Spinal cord (tissue), 10 donors: ENCODE measurements around the gene SLC26A1. TPM values are rescaled to one million over a fixed set of nuclear protein-coding genes. Genes with fewer than 3 reads are reported as not detected.
A peak's percentile ranks its signal among the peaks of the same experiment; 100 is the strongest.

Experiments
- DNase-seq, 6 donors: peaks; one replicate each; pipeline versions ENCODE4 v3.0.0 to v3.0.0-alpha.2; 2013 to 2015; ENCODE audit warnings: low spot score in 6 of 6, low read depth in 4 of 6
- H3K27ac ChIP-seq: one replicate; pipeline ENCODE4 v1.5.1; 2013; ENCODE audit warnings: low read depth, low read length, control low read depth
- H3K27me3 ChIP-seq: one replicate; pipeline ENCODE4 v1.6.1; 2013; ENCODE audit warnings: low read length; ENCODE audit not compliant: control insufficient read depth, insufficient read depth
- H3K36me3 ChIP-seq: one replicate; pipeline ENCODE4 v1.6.1; 2013; ENCODE audit warnings: low read length; ENCODE audit not compliant: control insufficient read depth, insufficient read depth
- H3K4me1 ChIP-seq: one replicate; pipeline ENCODE4 v1.6.1; 2013; ENCODE audit warnings: low read length; ENCODE audit not compliant: control insufficient read depth, insufficient read depth
- H3K4me3 ChIP-seq: one replicate; pipeline ENCODE4 v1.5.1; 2013; ENCODE audit warnings: low read depth, low read length, control low read depth
- H3K9me3 ChIP-seq: one replicate; pipeline ENCODE4 v1.6.1; 2013; ENCODE audit warnings: low read length; ENCODE audit not compliant: control insufficient read depth, insufficient read depth
- WGBS: methylation state at CpG from one replicate; pipeline ENCODE4 v1.1.5; 2013; ENCODE audit warnings: missing lambda C conversion rate; ENCODE audit not compliant: insufficient coverage; 5-methylcytosine and 5-hydroxymethylcytosine counted together
- polyA plus RNA-seq, 2 donors: library from polyadenylated mRNA; unstranded; fragments of 120-200 nt; gene quantifications; one replicate each; pipeline ENCODE4 v1.2.1, GENCODE V29; 2013; ENCODE audit not compliant: insufficient read length in 2 of 2
- total RNA-seq, 2 donors: library from RNA; depleted of rRNA in 1 of 2; stranded (reverse); fragments of 120-200 nt in 1 of 2; fragments of >200 nt in 1 of 2; gene quantifications; one replicate each; pipeline versions ENCODE4 v1.2.3 to v1.2.4, GENCODE V29; 2013 to 2014
- donor health status: healthy.

SLC26A1 gene
- total and polyA plus RNA-seq, 4 donors = 0.79 to 9.5 (median 5.2) TPM

- peaks cover 11% of the 10 kb centered on the region for H3K27me3 ChIP-seq
- no peak overlapping the region for H3K4me3 ChIP-seq
- H3K36me3 ChIP-seq = peaks cover 56% of the 10 kb centered on the region
- 23% methylated on average over 28 of the region's 36 CpGs for WGBS
- no peaks in the 10 kb centered on the region for H3K9me3 ChIP-seq
- DNase-seq = peak in 4 of 6 donors; percentile 61 to 91 (median 84)
- H3K27ac ChIP-seq = peak overlapping the region; percentile 86
- H3K4me1 ChIP-seq = peaks cover 89% of the 10 kb centered on the region
Observed at GRCh38 chr4:1014291-1015167, 21.3 kb upstream of the SLC26A1 start.

GRCh38 chr4:1013225-1014073 lies 20.2 kb upstream of the SLC26A1 start:
- Histone ChIP-seq H3K36me3 (peaks cover 50% of the 10 kb centered on the region), H3K9me3 (no peaks in the 10 kb centered on the region), H3K4me1 (peaks cover 88% of the 10 kb centered on the region), H3K27ac (peak overlapping the region; percentile 86), H3K27me3 (peaks cover 19% of the 10 kb centered on the region), H3K4me3 (no peak overlapping the region)
- 92% methylated on average over 40 of the region's 43 CpGs for whole genome bisulfite sequencing
- no peak for DNase-seq

GRCh38 chr4:1012034-1012739 lies 19.0 kb upstream of the SLC26A1 start:
- peak in 2 of 6 donors; percentile 31 to 62 for DNase-seq
- Histone ChIP-seq H3K4me1 (peaks cover 75% of the 10 kb centered on the region), H3K9me3 (no peaks in the 10 kb centered on the region), H3K36me3 (peaks cover 39% of the 10 kb centered on the region), H3K4me3 (peak overlapping the region; percentile 45), H3K27ac (no peak overlapping the region), H3K27me3 (peaks cover 26% of the 10 kb centered on the region)
- WGBS = 5% methylated on average over 56 of the region's 69 CpGs

- Histone ChIP-seq H3K27me3 (peaks cover 26% of the 10 kb centered on the region), H3K27ac (no peak overlapping the region), H3K36me3 (peaks cover 34% of the 10 kb centered on the region), H3K9me3 (no peaks in the 10 kb centered on the region), H3K4me1 (peaks cover 70% of the 10 kb centered on the region), H3K4me3 (no peak overlapping the region)
- WGBS = 0% methylated on average over 53 of the region's 69 CpGs
- DNase-seq = no peak
Observed at GRCh38 chr4:1011666-1012033, 18.4 kb upstream of the SLC26A1 start.

GRCh38 chr4:1011022-1011665 lies 17.9 kb upstream of the SLC26A1 start, which contains the start of gene FGFRL1:
Gene FGFRL1 (plus strand): TSS chr4:1011626. CDS start chr4:1012486, 860 bp downstream.
- peak within 1 kb of the TSS; percentile 45 for H3K4me3 ChIP-seq
- no peaks in the 10 kb centered on the region for H3K9me3 ChIP-seq
- H3K27ac ChIP-seq = no peak within 1 kb of the TSS
- H3K36me3 ChIP-seq = peaks cover 29% of the 10 kb centered on the region
- WGBS = under 1% methylated on average over 85 of the region's 89 CpGs
- DNase-seq = peak in 3 of 6 donors; percentile 66 to 91 (median 74)
- H3K27me3 ChIP-seq = peaks cover 26% of the 10 kb centered on the region
- peaks cover 65% of the 10 kb centered on the region for H3K4me1 ChIP-seq

GRCh38 chr4:1010395-1011021 lies 17.3 kb upstream of the SLC26A1 start:
- 2% methylated on average over 36 of the region's 36 CpGs for WGBS
- H3K4me1 ChIP-seq = peaks cover 59% of the 10 kb centered on the region
- H3K9me3 ChIP-seq = no peaks in the 10 kb centered on the region
- H3K4me3 ChIP-seq = no peak overlapping the region
- no peak overlapping the region for H3K27ac ChIP-seq
- peaks cover 24% of the 10 kb centered on the region for H3K36me3 ChIP-seq
- peak in 2 of 6 donors; percentile 32 to 48 for DNase-seq
- peaks cover 26% of the 10 kb centered on the region for H3K27me3 ChIP-seq

- peaks cover 51% of the 10 kb centered on the region for H3K4me1 ChIP-seq
- DNase-seq = peak in 2 of 6 donors; percentile 67 to 80
- H3K36me3 ChIP-seq = peaks cover 27% of the 10 kb centered on the region
- peak overlapping the region; percentile 50 for H3K4me3 ChIP-seq
- H3K9me3 ChIP-seq = no peaks in the 10 kb centered on the region
- WGBS = under 1% methylated on average over 72 of the region's 109 CpGs
- peaks cover 31% of the 10 kb centered on the region for H3K27me3 ChIP-seq
- no peak overlapping the region for H3K27ac ChIP-seq
Observed at GRCh38 chr4:1009542-1010394, 16.6 kb upstream of the SLC26A1 start.

GRCh38 chr4:1008840-1009541 lies 15.8 kb upstream of the SLC26A1 start:
- 4% methylated on average over 32 of the region's 36 CpGs for WGBS
- Histone ChIP-seq H3K4me1 (peaks cover 43% of the 10 kb centered on the region), H3K4me3 (peak overlapping the region; percentile 50), H3K9me3 (no peaks in the 10 kb centered on the region), H3K36me3 (peaks cover 31% of the 10 kb centered on the region), H3K27me3 (peaks cover 38% of the 10 kb centered on the region), H3K27ac (no peak overlapping the region)
- peak in 1 of 6 donors; percentile 24 for DNase-seq
